HG03520 (cell line): ENCODE data around the gene UBTF.
A peak's percentile ranks its signal among the peaks of the same experiment; 100 is the strongest.
"Not testable (repeated sequence)": the region's sequence is repeated elsewhere in the genome, so short reads cannot be mapped to it uniquely, and the experiment has no call there.

Source experiments
- ATAC-seq: cut with Tn5 transposase; IDR thresholded peaks from one replicate; pipeline ENCODE4 v1.9.1; 2021; ENCODE audit warnings: mild to moderate bottlenecking, moderate library complexity; ENCODE audit not compliant: unreplicated experiment

UBTF gene

DNA sequence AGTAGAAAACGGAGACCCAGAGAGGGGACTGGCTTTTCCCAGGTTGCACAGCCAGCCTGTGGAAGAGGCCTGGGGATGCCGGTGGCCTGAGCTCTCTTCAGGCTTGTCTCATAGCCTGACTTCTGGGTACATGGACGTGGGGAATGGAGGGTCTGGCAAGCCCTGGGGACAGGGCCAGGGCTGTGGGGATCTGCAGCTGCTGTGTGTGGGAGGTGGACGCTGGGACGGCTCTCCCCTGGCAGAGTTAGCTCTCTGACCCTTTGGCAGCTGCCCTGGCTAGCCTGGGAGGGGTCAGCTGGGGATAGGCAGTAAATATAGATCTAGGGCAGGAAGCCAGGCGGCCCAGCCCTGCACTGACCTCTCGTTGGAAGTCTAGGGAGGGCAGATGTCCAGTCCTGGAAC is 28.0 kb upstream of the UBTF start:
- no peak for ATAC-seq

GRCh38 chr17:44241106-44241624 is 21.7 kb upstream of the UBTF start:
- no peak for ATAC-seq

DNA sequence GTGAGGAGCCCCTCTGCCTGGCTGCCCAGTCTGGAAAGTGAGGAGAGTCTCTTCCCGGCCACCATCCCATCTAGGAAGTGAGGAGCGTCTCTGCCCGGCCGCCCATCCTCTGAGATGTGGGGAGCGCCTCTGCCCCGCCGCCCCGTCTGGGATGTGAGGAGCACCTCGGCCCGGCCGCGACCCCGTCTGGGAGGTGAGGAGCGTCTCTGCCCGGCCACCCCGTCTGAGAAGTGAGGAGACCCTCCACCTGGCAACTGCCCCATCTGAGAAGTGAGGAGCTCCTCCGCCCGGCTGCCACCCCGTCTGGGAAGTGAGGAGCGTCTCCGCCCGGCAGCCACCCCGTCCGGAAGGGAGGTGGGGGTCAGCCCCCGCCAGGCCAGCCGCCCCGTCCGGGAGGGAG is 18.4 kb upstream of the UBTF start:
- ATAC-seq = not testable (repeated sequence)

GRCh38 chr17:44236444-44236991 is 17.0 kb upstream of the UBTF start:
- ATAC-seq = no peak

DNA sequence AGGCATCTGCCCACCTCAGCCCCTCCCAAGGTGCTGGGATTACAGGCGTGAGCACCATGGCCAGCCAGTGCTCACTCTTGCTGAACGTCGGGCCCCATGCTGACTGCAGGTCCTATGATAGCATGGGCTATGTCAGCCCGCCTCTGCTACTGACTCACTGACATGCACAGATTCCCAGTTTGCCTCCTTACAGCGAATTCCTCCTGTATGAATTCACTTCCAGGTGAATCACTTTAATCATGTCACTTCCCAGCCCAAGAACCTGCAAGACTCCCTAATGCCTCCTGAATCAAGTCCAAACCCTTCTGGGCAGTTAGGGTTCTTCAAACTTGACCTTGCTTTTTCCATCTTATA is 16.1 kb upstream of the UBTF start:
- no peak for ATAC-seq

GRCh38 chr17:44233582-44233981 is 14.1 kb upstream of the UBTF start:
- ATAC-seq = no peak

DNA sequence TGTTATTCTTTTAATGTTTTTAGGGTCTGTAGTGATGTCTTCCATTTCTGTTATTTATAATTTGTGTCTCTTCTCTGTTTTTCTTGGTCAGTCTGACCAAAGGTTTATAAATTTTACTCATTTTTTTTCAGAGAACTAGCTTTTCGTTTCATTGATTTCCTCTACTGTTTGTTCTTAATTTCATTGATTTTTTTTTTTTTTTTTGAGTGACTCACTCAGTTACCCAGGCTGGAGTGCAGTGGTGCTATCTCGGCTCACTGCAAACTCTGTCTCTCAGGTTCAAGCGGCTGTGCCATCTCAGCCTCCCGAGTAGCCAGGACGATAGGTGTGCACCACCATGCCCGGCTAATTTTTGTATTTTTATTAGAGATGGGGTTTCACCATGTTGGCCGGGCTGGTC is 12.6 kb upstream of the UBTF start:
- ATAC-seq = no peak

DNA sequence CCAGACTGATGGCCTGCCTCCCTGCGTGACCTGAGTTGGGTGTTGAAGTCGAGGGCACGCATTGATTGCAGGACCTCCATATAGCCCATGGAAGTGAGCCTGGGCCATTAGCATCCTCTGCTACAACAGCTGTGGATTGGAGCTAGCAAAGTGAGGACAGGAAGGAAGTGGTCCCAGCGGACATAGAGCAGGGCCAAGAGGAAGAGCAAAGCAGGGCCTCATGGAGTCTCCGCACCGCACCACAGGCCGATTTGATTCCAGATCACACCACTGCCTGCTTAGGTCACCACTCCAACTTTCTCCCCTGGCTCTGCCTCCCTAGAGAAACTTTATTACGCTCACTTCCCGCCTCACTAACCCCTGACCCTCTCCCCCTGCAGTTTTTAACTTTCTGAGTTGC is 10.7 kb upstream of the UBTF start:
- ATAC-seq = no peak

- no peak for ATAC-seq
These were observed 9.6 kb upstream of the UBTF start for GRCh38 chr17:44229090-44229489.

- no peak for ATAC-seq
These were observed 4.1 kb upstream of the UBTF start for GRCh38 chr17:44223541-44224071.

DNA sequence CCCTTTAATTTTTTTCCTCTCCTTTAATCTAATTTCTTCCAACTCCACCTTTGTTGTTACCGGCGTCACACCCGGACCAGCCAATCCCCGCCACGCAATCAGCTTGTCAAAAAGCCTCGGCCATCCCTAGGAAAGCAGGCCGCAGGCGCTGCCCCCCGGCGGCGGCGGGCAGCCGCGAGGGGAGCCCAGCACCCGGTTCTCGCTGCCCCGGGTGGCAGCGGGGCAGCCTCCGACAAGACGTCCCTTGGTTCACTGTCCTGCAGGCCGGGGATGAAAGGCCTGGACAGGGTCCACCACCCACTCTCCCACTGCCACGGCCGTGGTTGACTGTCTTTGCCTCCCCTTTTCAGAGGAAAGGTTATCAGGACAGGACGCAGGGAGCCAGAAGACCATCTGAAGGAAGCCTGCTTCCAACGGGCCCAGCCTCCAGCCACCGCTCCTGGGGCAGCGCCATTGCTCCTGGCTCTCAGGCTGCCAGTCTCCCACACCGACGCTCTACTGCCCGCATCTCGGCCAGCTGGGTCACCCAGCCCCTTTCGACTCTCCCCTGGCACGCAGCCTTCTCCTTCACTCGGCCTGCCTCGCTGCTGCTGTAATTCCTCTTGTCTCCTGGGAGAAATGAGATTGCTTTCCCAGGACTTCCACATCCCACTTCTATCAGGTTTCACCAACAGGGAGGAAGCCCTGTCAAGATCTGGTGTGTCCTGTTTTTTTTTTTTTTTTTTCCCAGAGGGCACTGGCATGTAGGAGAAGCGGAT is 2.8 kb upstream of the UBTF start:
- no peak for ATAC-seq

DNA sequence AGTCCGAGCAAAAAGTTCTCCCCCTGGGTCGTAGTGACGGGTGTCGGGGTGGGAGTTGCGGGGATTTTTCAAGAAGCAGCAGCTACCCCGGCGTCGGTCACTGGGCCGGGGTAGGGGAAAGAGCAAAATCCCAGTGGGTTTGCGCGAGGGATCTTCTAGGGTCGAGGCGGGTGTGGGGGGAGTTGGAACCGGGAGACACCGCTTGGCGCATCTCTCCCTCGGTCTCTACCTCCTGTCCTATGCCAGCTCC is 2.3 kb upstream of the UBTF start:
- ATAC-seq = no peak

GRCh38 chr17:44221084-44221861 is 1.8 kb upstream of the UBTF start:
- ATAC-seq = no peak

DNA sequence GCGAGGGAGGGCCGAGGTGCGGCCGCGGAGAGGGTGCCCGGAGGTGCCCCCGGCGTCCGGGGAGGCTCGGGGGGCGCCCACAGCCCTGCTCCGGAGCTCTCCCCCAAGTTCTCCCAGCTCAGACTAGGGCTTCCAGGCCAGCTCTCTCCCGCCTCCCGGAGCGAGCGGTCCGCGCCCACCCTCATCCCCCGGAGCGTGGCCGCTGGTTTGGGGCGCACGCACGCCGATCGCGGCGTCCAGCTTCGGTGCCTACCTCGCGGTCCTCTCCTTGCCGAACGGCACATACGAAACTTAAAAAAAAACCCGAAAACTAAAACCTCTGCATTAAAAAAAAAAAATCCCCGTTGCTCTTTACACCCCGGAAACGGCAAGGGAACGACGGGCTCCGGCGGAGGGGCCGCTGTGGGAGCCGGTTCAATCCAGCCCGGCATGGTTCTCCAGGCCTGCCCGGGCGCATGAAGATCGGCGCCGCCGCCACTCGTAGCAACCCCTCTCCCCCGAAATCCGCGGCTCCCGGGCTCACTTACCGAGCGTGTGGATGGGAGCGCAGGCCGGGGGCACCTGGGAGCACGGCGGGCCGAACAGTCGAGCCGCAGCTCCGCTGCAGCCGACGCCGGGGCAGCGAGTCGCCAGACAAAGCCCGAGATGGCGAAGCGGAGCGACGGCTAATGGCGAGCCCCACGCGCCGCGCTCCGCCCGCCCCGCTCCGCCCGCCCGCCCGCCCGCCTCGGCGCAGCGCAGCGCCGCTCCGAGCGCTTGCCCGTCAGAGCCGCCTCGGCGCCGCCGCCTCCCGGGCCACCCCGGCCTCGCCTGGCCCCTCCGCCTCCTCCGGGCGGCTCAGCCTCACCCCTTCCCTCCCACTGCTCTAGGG is 973 bp upstream of the UBTF start:
- ATAC-seq = no peak

- ATAC-seq = peak; percentile 32
These were observed 313 bp downstream of the UBTF start for GRCh38 chr17:44219108-44219615.

- ATAC-seq = peak; percentile 28
These were observed 949 bp downstream of the UBTF start for GRCh38 chr17:44218344-44219107.

DNA sequence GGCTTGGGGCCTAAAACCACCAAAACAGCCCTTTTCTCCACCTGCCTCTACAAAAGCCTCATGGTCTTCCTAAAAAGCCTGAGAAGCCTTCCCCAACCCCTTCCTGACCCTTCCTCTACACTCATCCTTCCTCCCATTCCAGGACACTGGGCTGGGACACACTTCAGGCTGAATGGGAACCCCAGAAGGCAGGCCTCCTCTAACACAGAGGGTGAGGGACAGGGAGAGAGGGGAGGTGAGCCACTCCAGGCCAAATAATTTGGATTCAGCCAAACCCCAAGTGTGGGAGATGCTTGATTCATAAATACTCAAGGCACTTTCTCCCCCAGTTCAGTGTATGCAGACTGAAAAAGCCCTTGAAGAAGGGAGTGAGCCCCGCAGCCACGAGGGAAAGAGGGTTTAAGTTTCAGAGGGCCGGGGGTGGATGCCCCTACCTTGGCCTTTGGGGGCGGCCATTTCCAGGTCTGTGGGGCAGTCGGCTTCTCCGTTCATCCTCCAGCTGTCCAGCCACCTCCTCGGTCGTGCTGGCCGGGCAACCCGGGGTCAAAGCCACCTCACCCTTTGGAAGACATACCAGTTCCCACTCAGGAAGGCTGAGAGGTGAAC is 1.6 kb downstream of the UBTF start:
- no peak for ATAC-seq

DNA sequence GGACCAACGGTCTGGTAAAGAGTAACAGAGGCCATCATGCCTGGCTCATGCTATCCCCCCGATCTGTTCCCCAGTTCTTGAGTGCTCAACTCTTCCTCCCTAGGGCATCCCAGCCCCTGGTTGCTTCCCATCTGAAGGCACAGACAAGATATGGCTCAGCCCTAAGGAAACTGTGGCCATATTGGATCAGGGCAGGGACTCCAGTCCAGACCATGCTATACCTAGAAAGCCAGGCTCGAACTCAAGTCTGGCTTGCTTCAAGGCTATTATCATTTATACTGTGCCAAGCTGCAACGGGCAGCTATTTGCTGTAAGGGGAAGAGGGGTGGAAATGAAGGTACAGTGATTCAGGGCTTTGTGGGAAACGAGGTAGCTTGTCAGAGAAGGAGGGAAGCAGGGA is 2.8 kb downstream of the UBTF start:
- no peak for ATAC-seq

DNA sequence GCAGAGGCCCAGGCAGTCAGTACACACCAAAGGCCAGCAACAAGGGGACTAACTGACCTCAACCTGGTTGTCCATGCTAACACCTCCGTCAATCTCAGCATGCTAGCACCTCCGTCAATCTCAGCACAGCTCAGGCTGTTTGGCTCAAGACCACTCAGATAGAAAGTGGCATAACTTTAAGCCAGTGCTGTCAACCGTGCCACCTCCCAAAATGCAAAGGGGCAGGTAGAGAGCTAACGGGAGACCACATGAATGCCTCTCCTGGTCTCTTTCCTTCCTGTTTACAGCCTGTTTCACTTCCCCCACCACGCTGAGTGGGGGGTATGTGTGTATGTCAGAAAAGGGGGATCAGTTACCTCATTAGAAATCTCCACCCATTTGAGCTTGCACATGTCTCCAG is 3.3 kb downstream of the UBTF start:
- ATAC-seq = no peak

- no peak for ATAC-seq
These were observed 4.6 kb downstream of the UBTF start for GRCh38 chr17:44214896-44215295.
